ENCODE results near the gene SGPL1.

SGPL1 gene

GRCh38 chr10:70885481-70885880, 69.7 kb downstream of the SGPL1 start:
- DNase-seq (ENCODE audit: low spot score) = no peak

GRCh38 chr10:70885931-70886903, 70.5 kb downstream of the SGPL1 start:
- DNase-seq (ENCODE audit: low spot score) = no peak

DNA sequence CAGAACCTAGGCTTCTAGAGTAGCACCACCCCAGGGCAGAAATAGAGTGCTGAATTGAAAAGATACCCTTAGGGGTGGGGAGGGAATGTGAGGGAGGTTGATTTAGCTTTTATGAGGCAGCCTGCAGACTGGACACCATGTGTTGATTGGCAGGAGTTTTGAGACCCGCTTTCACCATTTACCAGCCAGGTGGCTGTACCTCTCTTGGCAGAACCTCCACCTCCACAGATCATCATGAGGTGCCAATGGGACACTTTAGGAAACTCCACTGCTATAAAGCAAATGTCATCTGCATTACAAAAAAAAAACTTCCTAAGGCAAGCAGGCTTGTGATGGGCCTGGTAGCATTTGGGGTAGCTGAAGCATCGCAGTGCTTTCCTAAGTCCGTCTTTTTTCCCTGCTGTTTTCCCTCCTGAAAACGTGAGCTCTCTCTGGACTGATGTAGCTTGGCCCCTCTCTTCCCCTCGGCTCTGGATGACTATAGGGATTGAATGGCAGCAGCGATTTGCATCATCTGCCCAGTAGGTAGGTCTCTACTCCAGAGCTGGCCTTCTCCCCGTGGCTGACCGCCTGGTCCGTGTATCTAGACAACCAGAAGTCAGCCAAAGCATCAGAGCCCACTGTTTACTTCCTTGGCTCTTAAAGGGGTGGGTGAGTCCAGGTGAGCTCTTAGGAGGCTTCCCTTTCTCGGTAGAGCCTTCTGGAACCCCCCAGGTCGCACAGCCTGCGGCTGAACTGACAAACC, 71.3 kb downstream of the SGPL1 start:
- no peak for DNase-seq (ENCODE audit: low spot score)

DNA sequence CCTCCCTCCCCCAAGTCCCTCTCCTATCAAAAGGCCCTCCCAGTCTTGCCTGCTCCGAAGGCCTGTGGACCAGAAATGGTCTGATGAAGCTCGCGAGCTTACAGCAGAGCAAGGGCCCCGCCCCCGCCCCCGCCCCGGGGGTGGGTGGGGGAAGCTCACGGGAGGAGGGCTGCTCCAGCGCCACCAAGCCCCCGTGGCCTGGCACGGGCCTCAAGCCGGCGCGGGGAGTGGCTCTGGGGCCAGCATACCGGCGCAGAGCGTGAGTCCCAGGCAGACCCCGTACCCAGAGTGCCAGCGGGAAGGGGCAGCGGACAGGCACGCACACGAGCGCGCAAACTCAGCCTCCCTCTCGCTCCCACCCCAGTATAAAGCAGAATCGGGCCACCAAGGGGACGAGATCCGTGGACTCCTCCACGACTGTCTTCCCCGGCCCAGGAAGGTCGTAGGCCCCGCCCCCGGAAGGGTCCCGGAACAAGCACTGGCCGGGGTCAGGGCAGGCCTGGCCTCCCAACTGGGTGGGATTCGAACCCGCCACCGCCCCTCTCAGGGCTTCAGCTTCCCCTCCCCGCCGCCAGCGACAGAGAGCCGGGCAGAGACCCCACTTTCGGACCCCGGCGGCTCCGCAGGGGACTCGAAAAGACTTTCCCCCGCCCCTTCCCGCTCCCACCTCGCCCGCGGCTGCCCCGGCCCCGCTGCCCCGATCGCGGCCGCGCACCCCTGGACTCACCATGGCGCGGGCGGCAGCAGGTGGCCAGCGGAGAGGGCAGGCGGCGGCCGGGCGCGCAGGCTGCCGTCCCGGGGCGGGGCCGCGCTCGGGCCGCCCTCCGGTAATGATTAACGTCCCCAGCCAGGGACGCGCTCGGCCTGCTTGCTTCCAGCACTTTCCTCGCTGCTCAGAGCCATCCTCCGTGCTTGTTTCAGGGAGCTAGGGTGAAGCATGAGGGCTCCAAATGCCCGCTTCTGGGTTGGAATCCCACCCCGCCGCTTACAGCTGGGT, 72.4 kb downstream of the SGPL1 start, which contains the start of gene PCBD1:
Gene PCBD1 (minus strand): TSS at position 762 of the 997 bp plus-strand sequence. CDS start 32 bp downstream, at position 730.
- DNase-seq (ENCODE audit: low spot score) = peak; percentile 53

GRCh38 chr10:70889291-70889690, 73.5 kb downstream of the SGPL1 start:
- no peak for DNase-seq (ENCODE audit: low spot score)

DNA sequence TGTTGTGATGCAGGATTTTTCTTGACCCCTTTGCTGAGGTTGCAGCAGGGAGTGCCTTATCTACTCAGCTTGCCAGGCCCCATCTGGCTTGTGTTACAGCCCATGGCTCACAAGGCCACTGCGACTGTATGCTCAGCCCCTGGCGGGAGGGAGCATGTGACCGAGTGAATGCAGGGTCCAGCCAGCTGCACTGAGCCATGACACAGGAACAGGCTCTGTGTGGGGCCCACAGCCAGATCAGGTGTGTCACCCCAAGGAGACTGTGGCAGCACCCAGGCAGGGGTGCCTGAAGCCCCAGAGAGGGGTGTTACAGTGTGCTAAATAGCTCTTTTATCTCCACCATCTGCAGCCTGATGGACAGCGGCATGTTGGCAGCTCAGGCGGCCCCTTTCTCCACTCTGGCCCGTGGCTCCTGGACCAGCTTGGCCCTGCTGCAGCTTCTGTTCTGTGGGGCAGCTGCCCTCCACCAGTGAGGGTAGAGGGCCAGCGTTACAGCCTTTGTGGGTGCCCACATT, 75.2 kb downstream of the SGPL1 start:
- peak; percentile 43 for DNase-seq (ENCODE audit: low spot score)

DNA sequence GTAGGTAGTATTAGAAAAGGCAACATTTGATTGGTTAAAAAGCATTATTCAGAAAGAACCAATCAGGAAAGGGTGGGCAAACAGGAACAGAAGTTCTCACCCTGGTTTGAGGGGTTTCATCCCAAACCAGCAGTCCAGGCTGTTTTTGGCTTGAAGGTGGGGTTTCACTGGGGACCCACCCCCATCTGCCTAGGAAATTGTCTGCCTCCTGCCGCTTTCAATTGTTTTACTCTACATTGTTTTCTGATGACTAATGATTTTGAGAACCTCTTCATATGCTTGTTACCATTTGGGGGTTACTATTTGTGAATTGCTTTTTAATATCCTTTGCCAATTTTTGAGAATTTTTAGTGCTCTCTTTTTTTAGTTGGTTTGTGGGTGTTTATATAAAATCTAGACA, 75.9 kb downstream of the SGPL1 start:
- no peak for DNase-seq (ENCODE audit: low spot score)

GRCh38 chr10:70892631-70893030, 76.9 kb downstream of the SGPL1 start:
- DNase-seq (ENCODE audit: low spot score) = no peak

- no peak for DNase-seq (ENCODE audit: low spot score)
Measured at GRCh38 chr10:70893227-70894006, 77.7 kb downstream of the SGPL1 start.

GRCh38 chr10:70894416-70894815, 78.7 kb downstream of the SGPL1 start:
- DNase-seq (ENCODE audit: low spot score) = no peak

GRCh38 chr10:70896551-70896950, 80.8 kb downstream of the SGPL1 start:
- DNase-seq (ENCODE audit: low spot score) = no peak

DNA sequence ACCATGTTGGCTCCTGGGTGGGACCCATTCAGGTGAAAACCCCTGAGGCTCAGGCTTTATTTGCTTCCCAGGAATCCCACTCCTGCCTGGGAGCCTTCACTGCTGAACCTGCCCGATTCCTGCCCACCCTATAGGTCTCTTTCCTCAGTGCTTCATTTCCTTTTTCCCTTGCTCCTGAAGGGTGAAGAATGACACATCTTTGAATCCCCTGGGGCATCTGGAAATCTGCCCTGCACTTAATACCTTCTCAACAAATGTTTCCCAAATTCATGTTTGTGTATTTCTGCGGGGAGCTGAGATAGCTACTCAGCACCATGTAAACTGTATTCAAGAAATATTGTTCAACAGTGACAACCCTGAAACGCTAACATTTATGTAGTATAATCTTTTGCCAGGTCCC, 82.9 kb downstream of the SGPL1 start:
- no peak for DNase-seq (ENCODE audit: low spot score)

DNA sequence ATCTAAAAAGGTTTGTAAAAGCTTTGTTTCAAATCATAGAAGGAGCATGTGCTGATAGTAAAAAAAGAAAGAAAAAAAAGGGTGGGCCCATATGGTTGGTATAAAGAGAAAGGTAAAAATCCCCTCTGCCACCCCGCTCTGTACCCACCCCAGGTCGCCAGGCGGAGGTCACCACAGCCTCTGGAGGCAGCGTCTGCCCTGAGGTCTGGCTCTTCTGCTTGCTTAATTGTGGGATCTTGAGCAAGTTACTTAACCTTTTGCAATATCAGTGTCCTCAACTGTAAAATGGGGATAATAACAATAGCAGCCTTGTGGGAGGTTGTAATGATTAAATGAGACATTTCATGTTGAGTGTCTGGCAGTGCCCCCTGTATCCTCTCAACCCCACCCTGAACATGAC, 83.3 kb downstream of the SGPL1 start:
- no peak for DNase-seq (ENCODE audit: low spot score)

DNA sequence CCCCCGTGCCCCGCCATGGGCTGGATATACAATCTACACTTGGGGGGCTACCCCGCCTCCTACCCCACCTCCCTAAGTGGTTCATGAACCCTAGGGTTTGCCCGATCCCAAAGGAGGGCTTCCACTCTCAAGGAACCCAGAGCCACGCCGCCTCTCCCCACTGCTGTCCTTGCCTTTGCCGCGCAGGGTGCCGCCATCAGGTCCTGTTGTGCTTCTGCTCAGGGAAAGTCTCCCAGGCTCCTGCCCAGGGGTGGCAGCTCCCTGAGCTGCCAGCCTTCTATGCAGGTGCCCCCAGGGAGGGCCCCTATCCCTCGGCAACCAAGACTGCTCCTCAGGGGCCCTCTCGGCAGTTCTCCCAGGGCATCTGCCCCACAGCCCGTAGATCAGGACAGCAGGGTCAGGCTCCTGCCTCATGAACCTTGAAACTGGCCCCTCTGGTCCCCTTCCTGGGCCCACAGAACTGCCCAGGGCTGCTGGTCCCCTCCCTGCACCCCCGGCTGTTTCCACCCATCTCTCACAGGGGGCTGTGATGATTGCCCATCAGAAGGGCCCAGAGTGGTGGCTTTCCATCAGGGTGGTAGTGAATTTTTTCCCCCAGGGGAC, 85.6 kb downstream of the SGPL1 start:
- no peak for DNase-seq (ENCODE audit: low spot score)

GRCh38 chr10:70902661-70903261, 87.0 kb downstream of the SGPL1 start:
- no peak for DNase-seq (ENCODE audit: low spot score)

DNA sequence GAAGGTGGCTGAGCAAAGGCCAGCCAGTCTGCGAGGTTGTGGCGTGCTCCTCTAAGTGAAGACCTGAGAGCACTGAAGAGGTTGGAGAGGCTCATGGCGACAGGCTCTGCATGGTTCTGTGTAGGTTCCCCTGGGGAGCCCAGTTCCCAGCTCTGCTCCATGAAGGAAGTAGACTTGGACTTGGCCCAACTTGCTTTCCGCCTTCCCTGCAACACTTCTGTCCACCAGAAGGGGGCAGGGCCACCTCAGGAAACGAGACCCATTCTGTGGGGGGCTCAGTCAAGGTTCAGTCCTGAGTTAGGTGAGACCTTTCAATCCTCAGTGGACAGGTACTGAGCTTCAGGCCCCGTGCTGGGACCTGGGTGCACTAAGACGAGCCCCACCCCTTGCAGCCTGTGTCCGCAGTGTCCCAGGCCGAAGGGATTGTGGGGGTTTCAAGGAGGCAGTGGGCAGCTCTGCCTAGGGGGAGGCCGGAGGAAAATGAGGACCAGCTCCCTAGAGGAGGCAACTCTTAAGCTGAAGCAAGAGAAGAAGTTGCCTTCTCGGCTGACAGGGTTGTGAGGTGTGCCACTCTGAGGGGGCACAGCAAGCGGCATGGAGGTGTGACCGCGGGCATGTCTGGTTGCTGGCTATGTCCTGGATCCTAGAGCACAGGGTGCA, 87.6 kb downstream of the SGPL1 start:
- peak; percentile 52 for DNase-seq (ENCODE audit: low spot score)

- DNase-seq (ENCODE audit: low spot score) = no peak
Measured at GRCh38 chr10:70905071-70906021, 89.6 kb downstream of the SGPL1 start.
